HG02588 (cell line): Measurements from ENCODE around the gene KDM4D.
"Not testable (repeated sequence)": the region's sequence is repeated elsewhere in the genome, so short reads cannot be mapped to it uniquely, and the experiment has no call there.

Source experiments
- ATAC-seq: cut with Tn5 transposase; IDR thresholded peaks from one replicate; pipeline ENCODE4 v1.9.1; 2021; ENCODE audit warnings: mild to moderate bottlenecking, moderate library complexity; ENCODE audit not compliant: unreplicated experiment

KDM4D gene

GRCh38 chr11:94973099-94973968, at the start of gene KDM4D, which contains the start of gene CWC15:
KDM4D (plus strand) TSS chr11:94973709; CDS start chr11:94997373, 23,664 bp downstream.
CWC15 (minus strand) TSS chr11:94973556; CDS start chr11:94972185, 1,371 bp downstream.
- ATAC-seq = peak; percentile 100

GRCh38 chr11:94924171-94924572, 49.3 kb upstream of the KDM4D start:
- ATAC-seq = no peak

GRCh38 chr11:94924612-94925011, 48.9 kb upstream of the KDM4D start:
- ATAC-seq = no peak

GRCh38 chr11:94925422-94926270, 47.9 kb upstream of the KDM4D start:
- peak; percentile 47 for ATAC-seq

DNA sequence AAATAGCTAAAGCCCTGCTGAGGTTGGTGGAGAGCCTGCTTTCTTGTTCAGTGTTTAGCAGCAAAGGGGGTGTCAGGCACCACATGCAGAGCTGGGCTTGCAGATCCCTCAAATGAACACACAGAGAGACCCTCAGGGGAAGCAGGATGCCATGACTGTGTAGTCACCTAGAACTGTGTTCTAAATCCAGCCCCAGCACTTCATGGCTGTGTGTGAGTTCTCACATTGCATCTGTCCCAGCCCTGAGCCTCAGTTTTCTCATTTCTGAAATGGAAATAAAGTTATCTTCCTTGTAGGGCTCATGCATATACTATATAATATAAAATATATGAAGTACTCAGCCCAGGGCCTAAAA, 47.3 kb upstream of the KDM4D start:
- no peak for ATAC-seq

DNA sequence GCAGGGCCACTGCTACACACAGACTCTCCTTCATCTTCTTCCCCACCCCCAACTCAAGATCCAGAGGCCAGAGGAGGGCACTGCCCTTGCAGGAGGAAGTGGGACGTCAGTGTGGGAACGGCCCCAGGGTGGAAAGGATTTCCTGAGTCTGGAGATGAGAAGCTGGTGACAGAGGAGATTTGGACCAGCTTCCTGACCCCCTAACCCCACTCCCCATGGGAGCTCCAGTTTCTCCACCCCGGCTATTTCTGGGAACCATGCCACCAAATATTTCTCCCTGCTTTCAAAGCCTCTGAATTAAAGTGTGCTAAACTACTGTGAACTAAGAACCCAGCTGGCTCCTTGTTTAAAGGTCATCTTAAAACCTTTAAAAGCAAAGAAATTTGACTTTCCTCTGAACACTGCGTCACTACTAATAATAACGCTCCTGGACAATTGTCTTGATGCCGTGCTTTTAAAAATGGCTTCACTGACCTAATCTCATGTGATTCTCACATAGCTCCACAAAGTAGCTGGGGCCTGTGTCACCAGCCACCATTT, 46.7 kb upstream of the KDM4D start:
- no peak for ATAC-seq

DNA sequence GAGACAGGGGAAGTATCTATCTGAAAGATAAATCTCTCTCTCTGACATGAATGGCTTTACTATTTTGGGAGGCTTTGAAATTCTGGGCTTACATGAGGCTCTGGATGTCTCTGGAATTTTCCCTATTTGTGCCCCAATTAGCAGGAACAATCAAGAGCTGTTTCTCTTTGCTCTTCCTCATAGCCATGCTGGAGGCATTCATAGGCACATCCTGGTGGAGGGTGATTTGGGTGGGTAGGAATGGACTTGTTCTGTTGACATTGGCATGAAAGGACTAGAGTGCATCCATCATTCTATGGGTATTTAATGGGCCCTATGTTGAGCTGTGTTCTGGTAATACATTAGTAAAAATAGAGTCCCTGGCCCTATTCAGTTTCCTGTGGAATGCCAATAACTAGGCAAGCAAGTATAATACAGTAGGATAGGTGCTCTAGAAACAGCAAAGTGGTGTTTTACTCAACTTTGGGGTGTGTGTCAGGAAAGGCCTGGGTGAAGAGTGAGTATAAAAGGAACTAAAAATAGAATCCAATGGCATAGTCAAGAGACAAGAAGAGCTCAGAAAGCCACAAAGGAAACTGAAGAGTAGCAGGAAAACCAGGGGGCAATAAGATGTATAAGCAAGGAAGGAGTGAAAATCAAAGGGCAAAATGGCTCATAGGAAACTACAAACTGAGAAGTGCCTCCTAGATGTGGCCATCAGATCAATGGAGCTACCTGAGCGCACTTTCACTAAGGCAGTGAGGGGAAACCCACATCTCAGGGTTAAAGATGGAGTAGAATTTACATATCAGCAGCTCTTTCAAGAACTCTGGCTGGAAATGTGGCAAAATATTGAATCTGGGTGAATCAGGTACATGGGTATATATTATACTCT, 45.2 kb upstream of the KDM4D start:
- ATAC-seq = no peak

GRCh38 chr11:94932072-94932471, 41.4 kb upstream of the KDM4D start:
- ATAC-seq = not testable (repeated sequence)

- ATAC-seq = no peak
These were observed 41.0 kb upstream of the KDM4D start for GRCh38 chr11:94932503-94932902.

GRCh38 chr11:94933223-94934130, 40.0 kb upstream of the KDM4D start:
- no peak for ATAC-seq

GRCh38 chr11:94934362-94934761, 39.1 kb upstream of the KDM4D start:
- ATAC-seq = no peak

DNA sequence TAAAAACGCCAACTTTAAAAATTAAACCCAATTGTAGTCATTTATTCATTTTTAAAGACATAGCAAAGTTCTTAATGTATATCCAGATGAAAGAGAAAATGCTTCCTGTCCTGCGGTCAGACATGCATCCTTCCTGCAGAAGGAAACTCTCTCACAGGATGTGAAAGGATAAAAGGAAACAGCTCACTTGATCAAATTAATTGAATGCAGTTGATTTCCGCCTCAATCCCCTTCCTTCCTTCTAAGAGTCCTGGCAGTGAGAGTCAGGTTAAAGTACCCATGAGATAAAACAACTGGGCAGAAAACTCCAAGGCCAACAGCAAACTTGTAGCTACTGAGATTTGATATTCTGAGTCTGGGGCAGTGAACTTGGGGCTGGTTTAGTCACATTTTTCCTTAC, 38.7 kb upstream of the KDM4D start:
- no peak for ATAC-seq

- ATAC-seq = no peak
These were observed 35.1 kb upstream of the KDM4D start for GRCh38 chr11:94938095-94939055.

GRCh38 chr11:94939346-94939745, 34.2 kb upstream of the KDM4D start:
- no peak for ATAC-seq

GRCh38 chr11:94941131-94941530, 32.4 kb upstream of the KDM4D start:
- no peak for ATAC-seq

DNA sequence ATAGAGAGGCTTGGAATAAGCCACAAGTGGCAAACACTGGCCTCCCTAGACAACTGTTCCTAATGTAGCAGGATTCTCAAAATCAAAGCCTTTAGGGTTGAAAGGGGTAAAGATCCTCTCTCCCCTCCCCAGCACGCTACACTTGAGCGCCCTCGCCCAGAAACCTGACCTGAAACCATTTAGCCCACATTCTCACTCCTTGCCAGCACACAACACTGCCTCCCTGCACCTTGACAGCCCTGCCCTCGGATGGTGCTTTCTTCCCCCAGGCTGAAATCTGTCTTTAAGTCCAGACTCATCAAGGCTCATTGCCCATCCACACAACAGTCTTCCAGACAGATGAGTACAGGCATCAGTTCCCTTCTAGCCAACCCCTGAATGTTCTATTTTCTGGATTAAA, 26.7 kb upstream of the KDM4D start:
- ATAC-seq = no peak

DNA sequence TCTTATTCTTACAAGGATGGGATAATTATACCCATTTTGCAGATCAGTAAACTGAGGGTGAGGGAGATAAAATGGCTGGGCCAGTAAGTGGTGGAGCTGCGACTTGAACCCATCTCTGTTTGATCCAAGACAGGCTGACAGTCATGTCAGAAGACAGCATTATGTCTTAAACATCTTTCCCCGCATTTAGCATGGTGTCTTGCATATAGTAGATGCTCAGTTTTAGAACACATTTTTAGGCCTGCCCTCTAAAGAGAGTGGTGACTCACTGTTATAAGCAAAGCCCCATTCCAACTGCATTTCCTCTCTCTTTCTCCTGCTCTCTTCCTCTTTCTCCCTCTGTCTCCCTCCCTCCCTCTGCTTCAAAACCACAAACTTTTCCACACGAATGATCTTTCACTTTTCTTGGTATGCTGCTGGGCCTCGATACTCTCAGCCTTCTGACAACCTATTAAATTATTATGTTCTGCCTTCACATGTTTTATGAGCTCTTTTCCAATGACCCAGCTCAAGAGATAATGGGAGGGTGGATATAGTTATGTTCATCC, 25.4 kb upstream of the KDM4D start:
- ATAC-seq = no peak

GRCh38 chr11:94954753-94955152, 18.8 kb upstream of the KDM4D start:
- ATAC-seq = no peak
